ENCODE data around the gene TTC27. TPM values are rescaled to one million over a fixed set of nuclear protein-coding genes. Genes with fewer than 3 reads are reported as not detected.

TTC27 gene
- total RNA-seq, 1 donor from 2014 or later, result 68.4 TPM

GRCh38 chr2:32755666-32756065 is 127.8 kb downstream of the TTC27 start:
- no peak for DNase-seq (ENCODE audit: low spot score)

GRCh38 chr2:32756074-32756727 is 128.4 kb downstream of the TTC27 start:
- DNase-seq (ENCODE audit: low spot score), result no peak

- DNase-seq (ENCODE audit: low spot score), result no peak
These were observed 130.4 kb downstream of the TTC27 start for GRCh38 chr2:32758232-32758631.

- no peak for DNase-seq (ENCODE audit: low spot score)
These were observed 132.8 kb downstream of the TTC27 start for GRCh38 chr2:32760628-32761027.

GRCh38 chr2:32768387-32769174 is 140.7 kb downstream of the TTC27 start:
- no peak for DNase-seq (ENCODE audit: low spot score)

GRCh38 chr2:32770360-32770759 is 142.5 kb downstream of the TTC27 start:
- DNase-seq (ENCODE audit: low spot score), result no peak

- DNase-seq (ENCODE audit: low spot score), result peak; percentile 71
These were observed 145.0 kb downstream of the TTC27 start for GRCh38 chr2:32772638-32773447.

- no peak for DNase-seq (ENCODE audit: low spot score)
These were observed 145.6 kb downstream of the TTC27 start for GRCh38 chr2:32773448-32773808.

GRCh38 chr2:32775954-32776353 is 148.1 kb downstream of the TTC27 start:
- DNase-seq (ENCODE audit: low spot score), result no peak

- no peak for DNase-seq (ENCODE audit: low spot score)
These were observed 149.9 kb downstream of the TTC27 start for GRCh38 chr2:32777714-32778113.

- DNase-seq (ENCODE audit: low spot score), result no peak
These were observed 153.1 kb downstream of the TTC27 start for GRCh38 chr2:32780961-32781360.

- peak; percentile 19 for DNase-seq (ENCODE audit: low spot score)
These were observed 155.6 kb downstream of the TTC27 start for GRCh38 chr2:32783469-32783868.

GRCh38 chr2:32783933-32784332 is 156.1 kb downstream of the TTC27 start:
- no peak for DNase-seq (ENCODE audit: low spot score)

- no peak for DNase-seq (ENCODE audit: low spot score)
These were observed 159.4 kb downstream of the TTC27 start for GRCh38 chr2:32787207-32787606.

GRCh38 chr2:32788114-32788513 is 160.3 kb downstream of the TTC27 start:
- DNase-seq (ENCODE audit: low spot score), result no peak

GRCh38 chr2:32792416-32792815 is 164.6 kb downstream of the TTC27 start:
- DNase-seq (ENCODE audit: low spot score), result no peak

- no peak for DNase-seq (ENCODE audit: low spot score)
These were observed 171.0 kb downstream of the TTC27 start for GRCh38 chr2:32798829-32799228.

- DNase-seq (ENCODE audit: low spot score), result no peak
These were observed 173.9 kb downstream of the TTC27 start for GRCh38 chr2:32801741-32802140.

GRCh38 chr2:32802877-32803276 is 175.0 kb downstream of the TTC27 start:
- no peak for DNase-seq (ENCODE audit: low spot score)

- DNase-seq (ENCODE audit: low spot score), result peak; percentile 56
These were observed 176.4 kb downstream of the TTC27 start for GRCh38 chr2:32804205-32804604.

GRCh38 chr2:32805104-32806095 is 177.6 kb downstream of the TTC27 start:
- DNase-seq (ENCODE audit: low spot score), result no peak

Measured in umbilical cord (tissue), 2 donors.